IMR-90 (cell line): ENCODE data around the gene CNOT2. TPM values are rescaled to one million over a fixed set of nuclear protein-coding genes. Genes with fewer than 3 reads are reported as not detected.
A peak's percentile ranks its signal among the peaks of the same experiment; 100 is the strongest.

Experiments
- ATAC-seq: fragments of 200-7000 bp; cut with Tn5 transposase; 2 replicates; pipeline ENCODE4 v1.9.1; 2020; ENCODE audit warnings: low read depth, mild to moderate bottlenecking, moderate library complexity
- BruUV-seq: library from RNA; stranded (reverse); fragments of 400-500 nt; replicated peaks from 2 replicates; lab custom pipeline; 2021; lab: Mats Ljungman, UMichigan
- CTCF ChIA-PET: fragments of 300-600 bp; formaldehyde crosslinking; extraction: SDS; loops from one replicate; lab custom pipeline; 2021; ENCODE audit warnings: antibody characterized with exemption; lab: Yijun Ruan, JAX
- POLR2A ChIA-PET: fragments of 300-600 bp; sonication (Branson Sonifier 250); formaldehyde crosslinking; loops from one replicate; lab custom pipeline; 2022; ENCODE audit warnings: antibody characterized with exemption; ENCODE audit not compliant: unreplicated experiment; lab: Charles Lee
- DNase-seq: peaks from one replicate; pipeline ENCODE4 v3.0.0; 2013
- H2AFZ ChIP-seq: replicated peaks from 2 replicates; pipeline ENCODE3; 2013; ENCODE audit warnings: low read length, mild to moderate bottlenecking; ENCODE audit not compliant: poor library complexity
- H2AK5ac ChIP-seq: 2 replicates; pipeline ENCODE4 v1.6.1; 2013; ENCODE audit warnings: low read depth, low read length, inconsistent platforms
- H2AK9ac ChIP-seq: replicated peaks from 2 replicates; pipeline ENCODE3; 2013; ENCODE audit warnings: mild to moderate bottlenecking, low read depth, low read length, moderate library complexity; ENCODE audit not compliant: poor library complexity
- H2BK120ac ChIP-seq: 2 replicates; pipeline ENCODE4 v1.6.1; 2013; ENCODE audit warnings: low read depth, low read length, inconsistent platforms
- H2BK15ac ChIP-seq: 3 replicates; pipeline ENCODE4 v1.6.1; 2013; ENCODE audit warnings: low read depth, low read length, inconsistent platforms
- H2BK20ac ChIP-seq: 2 replicates; pipeline ENCODE4 v1.6.1; 2013; ENCODE audit warnings: low read depth, mild to moderate bottlenecking, inconsistent platforms, low read length, moderate library complexity
- H2BK5ac ChIP-seq: 2 replicates; pipeline ENCODE4 v1.6.1; 2013; ENCODE audit warnings: mild to moderate bottlenecking, low read depth, low read length, inconsistent platforms; ENCODE audit not compliant: poor library complexity, severe bottlenecking
- H3K14ac ChIP-seq: replicated peaks from 2 replicates; pipeline ENCODE4 v1.6.1; 2013; ENCODE audit warnings: low read depth, low read length, inconsistent platforms
- H3K18ac ChIP-seq: 2 replicates; pipeline ENCODE4 v1.6.1; 2013; ENCODE audit warnings: low read depth, low read length, control low read depth
- H3K23ac ChIP-seq: 2 replicates; pipeline ENCODE4 v1.6.1; 2013; ENCODE audit warnings: low read depth, low read length, inconsistent platforms
- H3K27ac ChIP-seq: 2 replicates; pipeline ENCODE4 v1.5.1; 2013; ENCODE audit warnings: mild to moderate bottlenecking, control low read depth, low read length; ENCODE audit not compliant: insufficient read depth
- H3K27me3 ChIP-seq: 2 replicates; pipeline ENCODE4 v1.6.1; 2013; ENCODE audit warnings: low read length; ENCODE audit not compliant: control insufficient read depth, insufficient read depth
- H3K36me3 ChIP-seq: 2 replicates; pipeline ENCODE4 v1.6.1; 2013; ENCODE audit warnings: low read length, mixed read lengths; ENCODE audit not compliant: control insufficient read depth, insufficient read depth
- H3K4ac ChIP-seq: 2 replicates; pipeline ENCODE4 v1.6.1; 2013; ENCODE audit warnings: low read depth, low read length, inconsistent platforms
- H3K4me1 ChIP-seq: 2 replicates; pipeline ENCODE4 v1.6.1; 2013; ENCODE audit warnings: low read length, mixed read lengths; ENCODE audit not compliant: control insufficient read depth, insufficient read depth
- H3K4me2 ChIP-seq: 2 replicates; pipeline ENCODE4 v1.6.1; 2013; ENCODE audit warnings: low read depth, mild to moderate bottlenecking, control low read depth, low read length, moderate library complexity
- H3K4me3 ChIP-seq: 2 replicates; pipeline ENCODE4 v1.5.1; 2013; ENCODE audit warnings: low read depth, mild to moderate bottlenecking, control low read depth, low read length, moderate library complexity; ENCODE audit not compliant: insufficient read depth
- H3K56ac ChIP-seq: 2 replicates; pipeline ENCODE4 v1.6.1; 2013; ENCODE audit warnings: low read length, inconsistent platforms; ENCODE audit not compliant: insufficient read depth; ENCODE audit errors: extremely low read depth
- H3K79me1 ChIP-seq, 2 experiments: 2 replicates each; pipeline ENCODE4 v1.6.1; 2013; ENCODE audit warnings: low read length in 2 of 2, inconsistent platforms in 1 of 2, low read depth in 1 of 2
- H3K9ac ChIP-seq: 2 replicates; pipeline ENCODE4 v1.6.1; 2013; ENCODE audit warnings: low read depth, low read length, control low read depth
- H3K9me1 ChIP-seq: 2 replicates; pipeline ENCODE4 v1.6.1; 2013; ENCODE audit warnings: low read length, inconsistent platforms; ENCODE audit not compliant: insufficient read depth
- H3K9me3 ChIP-seq: 2 replicates; pipeline ENCODE4 v1.6.1; 2013; ENCODE audit warnings: low read length; ENCODE audit not compliant: control insufficient read depth, insufficient read depth
- H4K20me1 ChIP-seq: 2 replicates; pipeline ENCODE4 v1.6.1; 2013; ENCODE audit warnings: low read length, inconsistent platforms; ENCODE audit not compliant: insufficient read depth
- H4K5ac ChIP-seq: 2 replicates; pipeline ENCODE4 v1.6.1; 2013; ENCODE audit warnings: mild to moderate bottlenecking, low read depth, low read length, control low read depth
- H4K8ac ChIP-seq, 2 experiments: 2 replicates each; pipeline ENCODE4 v1.6.1; 2013; ENCODE audit warnings: low read depth in 2 of 2, low read length in 2 of 2, control low read depth in 1 of 2, inconsistent platforms in 1 of 2
- H4K91ac ChIP-seq: 2 replicates; pipeline ENCODE4 v1.6.1; 2013; ENCODE audit warnings: low read depth, low read length, inconsistent platforms; ENCODE audit not compliant: insufficient read depth
- CEBPB ChIP-seq: IDR thresholded peaks from 2 replicates; pipeline ENCODE4 v1.6.1; 2012; ENCODE audit warnings: low read depth, low read length, improper control_type of control experiment
- MXI1 ChIP-seq: IDR thresholded peaks from 2 replicates; pipeline ENCODE4 v1.6.1; 2012; ENCODE audit warnings: low read depth, mild to moderate bottlenecking, low read length, moderate library complexity, borderline replicate concordance
- NFE2L2 ChIP-seq: fragments of 150-350 bp; IDR thresholded peaks from 2 replicates; pipeline ENCODE4 v1.6.1; 2016; ENCODE audit warnings: low read depth, mild to moderate bottlenecking, low read length
- RFX5 ChIP-seq: IDR thresholded peaks from 2 replicates; pipeline ENCODE4 v1.8.0; 2012; ENCODE audit warnings: low read depth, mild to moderate bottlenecking, low read length, moderate library complexity
- WGBS, 2 experiments: methylation state at CpG; one replicate each; pipeline versions ENCODE4 v1.1.5 to v1.1.7; 2013; ENCODE audit warnings: missing lambda C conversion rate in 2 of 2; ENCODE audit not compliant: insufficient read length in 1 of 2; ENCODE audit errors: extremely low coverage in 2 of 2; 5-methylcytosine and 5-hydroxymethylcytosine counted together
- dilution Hi-C: fragments of 300-500 bp; cut with HindIII; formaldehyde crosslinking; loops from one replicate; pipeline ENCODE4 v1.14.3; 2018; ENCODE audit warnings: low sequenced_read_pairs; ENCODE audit not compliant: unreplicated experiment
- in situ Hi-C: fragments of 300-500 bp; cut with MboI; formaldehyde crosslinking; loops from 3 replicates; pipeline ENCODE4 v1.14.3; 2019; ENCODE audit warnings: low sequenced_read_pairs, inconsistent platforms, mixed read lengths
- intact Hi-C: fragments of 100-400 bp; cut with micrococcal nuclease; formaldehyde crosslinking; loops from 2 replicates; pipeline ENCODE4 v1.10.0; 2022
- polyA plus RNA-seq, 3 experiments: library from polyadenylated mRNA; depleted of rRNA; stranded (reverse); fragments of >200 nt; gene quantifications; 2 replicates each; pipeline ENCODE4 v1.2.3, GENCODE V29; 2012; ENCODE audit warnings: low replicate concordance in 1 of 3
- total RNA-seq: library from RNA; depleted of rRNA; stranded (reverse); fragments of >200 nt; gene quantifications from 2 replicates; pipeline ENCODE4 v1.2.3, GENCODE V29; 2012

CNOT2 gene
- total and polyA plus RNA-seq, 2 of the 4 experiments (the other 2 are of a cell fraction), result 63.4 to 159 TPM

DNA sequence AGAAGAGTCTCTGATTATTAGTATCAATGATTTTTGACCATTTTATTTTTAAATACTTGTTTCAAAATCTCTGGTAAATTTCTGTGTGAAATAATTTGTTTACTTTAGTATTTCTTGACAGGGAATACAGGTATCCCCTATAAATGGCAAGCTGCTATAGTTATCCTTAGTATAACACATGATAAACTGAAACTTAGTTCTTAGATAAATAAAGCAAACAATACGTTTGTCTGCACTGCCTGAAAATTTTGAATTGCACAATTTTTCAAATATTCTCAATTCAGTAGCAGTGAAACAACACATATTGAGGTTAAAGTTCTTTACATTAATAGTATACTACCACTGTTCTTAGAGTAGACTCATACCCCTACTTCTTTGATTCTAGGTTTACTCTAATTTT, 26.9 kb downstream of the CNOT2 start:
- Histone ChIP-seq H3K36me3 (no peaks in the 10 kb centered on the region), H3K9me3 (no peaks in the 10 kb centered on the region), H3K4me1 (peaks cover 4% of the 10 kb centered on the region), H3K18ac (no peak overlapping the region), H3K4me3 (no peak overlapping the region), H3K9me1 (0 out of 2 replicates have a peak, but pooled peaks cover 2% of the 10 kb centered on the region), H2AK9ac (no peak overlapping the region), H4K8ac (no peak overlapping the region), H3K9ac (no peak overlapping the region), H2BK20ac (no peak overlapping the region), H3K14ac (no peak overlapping the region), H2AK5ac (no peak overlapping the region), H4K91ac (no peak overlapping the region), H2BK15ac (no peak overlapping the region), H3K23ac (no peak overlapping the region), H3K27me3 (no peaks in the 10 kb centered on the region), H3K56ac (no peak overlapping the region), H3K4ac (no peak overlapping the region), H3K79me1 (peaks cover 22 to 38% of the 10 kb centered on the region in 2 experiments), H3K4me2 (no peak overlapping the region), H3K27ac (no peak overlapping the region), H2BK5ac (no peak overlapping the region), H4K20me1 (peaks cover 48% of the 10 kb centered on the region), H2AFZ (no peak overlapping the region), H4K5ac (no peak overlapping the region), H2BK120ac (no peak overlapping the region)
- ATAC-seq, result no peak; the same call in 1 of the 2 replicates
- in situ Hi-C loops, result no loop called here
- WGBS, 2 experiments, result no CpG with 5 or more reads among the region's 1 CpG
- dilution Hi-C loops, result no loop called here
- CTCF ChIA-PET, result interaction anchor here (1.3 kb wide), 1 partner anchor 10 kb away, joined by 4 read pairs; no protein-coding TSS in a partner anchor
- POLR2A ChIA-PET, result no interaction called here
- TF ChIP-seq NFE2L2, result no peak
- TF ChIP-seq CEBPB, result peak; percentile 28; the same call in 1 of the 2 replicates
- no peak for TF ChIP-seq MXI1
- no peak for TF ChIP-seq RFX5
- DNase-seq, result no peak
- BruUV-seq, result no TSS peak
- intact Hi-C loops, result no loop called here
